PC-9 (cell line): ENCODE measurements around the gene MAN1A1. TPM values are rescaled to one million over a fixed set of nuclear protein-coding genes. Genes with fewer than 3 reads are reported as not detected.

ENCODE experiments used
- BruUV-seq: library from RNA; stranded (reverse); fragments of 400-500 nt; replicated peaks from 2 replicates; lab custom pipeline; 2021; lab: Mats Ljungman, UMichigan
- CTCF ChIA-PET: fragments of 300-600 bp; sonication (Branson Sonifier 250); formaldehyde crosslinking; loops from one replicate; lab custom pipeline; 2022; ENCODE audit warnings: antibody characterized with exemption; lab: Charles Lee
- POLR2A ChIA-PET: fragments of 300-600 bp; sonication (Branson Sonifier 250); formaldehyde crosslinking; loops from one replicate; lab custom pipeline; 2022; ENCODE audit warnings: antibody characterized with exemption; ENCODE audit not compliant: unreplicated experiment; lab: Charles Lee
- DNase-seq, 2 experiments: peaks; one replicate each; pipeline versions ENCODE4 v3.0.0 to v3.0.0-alpha.2; 2015 to 2022; ENCODE audit warnings: mixed read lengths in 1 of 2
- H2AFZ ChIP-seq: fragments of 200-600 bp; sonication (generic); 2 replicates; pipeline ENCODE4 v1.8.1; 2017; ENCODE audit warnings: antibody characterized with exemption
- H3F3A ChIP-seq: fragments of 200-600 bp; sonication (generic); 2 replicates; pipeline ENCODE4 v1.8.1; 2017; ENCODE audit warnings: antibody characterized with exemption, mild to moderate bottlenecking, low read depth; ENCODE audit not compliant: insufficient read depth
- H3K27ac ChIP-seq: fragments of 200-600 bp; sonication (generic); 2 replicates; pipeline ENCODE4 v1.6.1; 2016; ENCODE audit warnings: mixed run types
- H3K27me3 ChIP-seq: fragments of 200-600 bp; sonication (generic); 2 replicates; pipeline ENCODE4 v1.6.1; 2016; ENCODE audit warnings: low read depth, mixed run types; ENCODE audit not compliant: insufficient read depth
- H3K36me3 ChIP-seq: fragments of 200-600 bp; sonication (generic); 2 replicates; pipeline ENCODE4 v1.6.1; 2016; ENCODE audit warnings: low read depth, mixed run types
- H3K4me1 ChIP-seq: fragments of 200-600 bp; sonication (generic); replicated peaks from 2 replicates; pipeline ENCODE4 v1.6.1; 2016; ENCODE audit warnings: mixed run types; ENCODE audit not compliant: insufficient read depth
- H3K4me2 ChIP-seq: fragments of 200-600 bp; sonication (generic); 2 replicates; pipeline ENCODE4 v1.6.1; 2017; ENCODE audit warnings: mixed run types
- H3K4me3 ChIP-seq: fragments of 200-600 bp; sonication (generic); 2 replicates; pipeline ENCODE4 v1.6.1; 2016; ENCODE audit warnings: mixed run types
- H3K79me2 ChIP-seq: fragments of 200-600 bp; sonication (generic); 2 replicates; pipeline ENCODE4 v1.6.1; 2017; ENCODE audit warnings: low read depth, mixed run types
- H3K9me2 ChIP-seq: fragments of 200-600 bp; sonication (generic); 2 replicates; pipeline ENCODE4 v1.8.1; 2017; ENCODE audit warnings: mild to moderate bottlenecking; ENCODE audit not compliant: insufficient read depth
- H3K9me3 ChIP-seq: fragments of 200-600 bp; sonication (generic); 2 replicates; pipeline ENCODE4 v1.8.1; 2016; ENCODE audit warnings: low read depth; ENCODE audit not compliant: insufficient read depth
- H4K20me1 ChIP-seq: fragments of 200-600 bp; sonication (generic); 2 replicates; pipeline ENCODE4 v1.8.1; 2017; ENCODE audit not compliant: insufficient read depth
- CTCF ChIP-seq: fragments of 200-600 bp; sonication (generic); conservative IDR thresholded peaks from 2 replicates; pipeline ENCODE4 v1.6.1; 2017; ENCODE audit warnings: mixed run types, antibody characterized with exemption, mild to moderate bottlenecking, moderate library complexity
- EZH2 ChIP-seq: fragments of 200-600 bp; sonication (generic); IDR thresholded peaks from 2 replicates; pipeline ENCODE4 v1.8.0; 2017; ENCODE audit warnings: antibody characterized with exemption, low read depth
- intact Hi-C: fragments of 100-400 bp; cut with micrococcal nuclease; formaldehyde crosslinking; loops from one replicate; pipeline ENCODE4 v1.10.0; 2022; ENCODE audit not compliant: unreplicated experiment
- total RNA-seq: library from RNA; stranded (reverse); gene quantifications from 2 replicates; pipeline ENCODE4 v1.2.3, GENCODE V29; 2021

Gene MAN1A1
- total RNA-seq, 1 experiment from 2014 or later: 13.4 TPM

GRCh38 chr6:119360262-119360915 lies 10.8 kb upstream of the MAN1A1 start:
- H3K79me2 ChIP-seq: no peaks in the 10 kb centered on the region
- no peak for DNase-seq
- ChIA-PET CTCF (no interaction called here), POLR2A (interaction anchor here (0.6 kb wide), 1 partner anchor 48 kb away, joined by 3 read pairs; no protein-coding TSS in a partner anchor)
- no TSS peak for BruUV-seq
- no peak overlapping the region for H3K27ac ChIP-seq
- no peaks in the 10 kb centered on the region for H3F3A ChIP-seq
- H3K4me2 ChIP-seq: no peak overlapping the region
- no peaks in the 10 kb centered on the region for H3K27me3 ChIP-seq
- H3K9me3 ChIP-seq: no peaks in the 10 kb centered on the region
- H3K4me3 ChIP-seq: no peak overlapping the region
- TF ChIP-seq EZH2 (no peak), CTCF (no peak)
- H3K9me2 ChIP-seq: no peaks in the 10 kb centered on the region
- intact Hi-C loops: no loop called here
- H2AFZ ChIP-seq: no peak overlapping the region
- no peaks in the 10 kb centered on the region for H4K20me1 ChIP-seq
- no peaks in the 10 kb centered on the region for H3K36me3 ChIP-seq
- no peaks in the 10 kb centered on the region for H3K4me1 ChIP-seq

- CTCF ChIA-PET: no interaction called here
- no TSS peak for BruUV-seq
Measured at GRCh38 chr6:119355890-119356289, 6.3 kb upstream of the MAN1A1 start.

GRCh38 chr6:119355157-119355556 lies 5.6 kb upstream of the MAN1A1 start:
- Histone ChIP-seq H3K27me3 (no peaks in the 10 kb centered on the region), H3K4me3 (no peak overlapping the region), H3K9me2 (no peaks in the 10 kb centered on the region), H3K4me2 (no peak overlapping the region), H3K9me3 (no peaks in the 10 kb centered on the region), H3K4me1 (peaks cover 10% of the 10 kb centered on the region), H3F3A (peaks cover 5% of the 10 kb centered on the region; the same call in 1 of the 2 replicates), H3K79me2 (no peaks in the 10 kb centered on the region), H3K36me3 (no peaks in the 10 kb centered on the region), H2AFZ (no peak overlapping the region), H4K20me1 (no peaks in the 10 kb centered on the region), H3K27ac (no peak overlapping the region)
- TF ChIP-seq CTCF: no peak
- TF ChIP-seq EZH2: no peak
- ChIA-PET CTCF (no interaction called here), POLR2A (no interaction called here)
- BruUV-seq: no TSS peak
- intact Hi-C loops: no loop called here
- DNase-seq: no peak

More at GRCh38 chr6:119355890-119356289, 6.3 kb upstream of the MAN1A1 start:
- POLR2A ChIA-PET: no interaction called here
- Histone ChIP-seq H3K9me3 (no peaks in the 10 kb centered on the region), H3K9me2 (no peaks in the 10 kb centered on the region), H3K36me3 (no peaks in the 10 kb centered on the region), H3K27me3 (no peaks in the 10 kb centered on the region), H3K4me3 (no peak overlapping the region), H4K20me1 (no peaks in the 10 kb centered on the region), H3K4me1 (peaks cover 6% of the 10 kb centered on the region), H3K27ac (no peak overlapping the region), H3K4me2 (no peak overlapping the region), H3K79me2 (no peaks in the 10 kb centered on the region), H3F3A (no peaks in the 10 kb centered on the region), H2AFZ (no peak overlapping the region)
- DNase-seq: no peak
- TF ChIP-seq CTCF (no peak), EZH2 (no peak)
- intact Hi-C loops: no loop called here
